Osteoblast (primary cell): ENCODE measurements around the gene TTC9B. TPM values are rescaled to one million over a fixed set of nuclear protein-coding genes. Genes with fewer than 3 reads are reported as not detected.

ENCODE experiments used
- DNase-seq: peaks from one replicate; pipeline ENCODE4 v3.0.0; 2011; ENCODE audit warnings: low spot score, mixed read lengths; ENCODE audit not compliant: insufficient read length; ENCODE audit errors: missing footprints
- H2AFZ ChIP-seq: 2 replicates; pipeline ENCODE4 v1.6.0; 2011; ENCODE audit warnings: mild to moderate bottlenecking, low read length
- H3K27ac ChIP-seq: 2 replicates; pipeline ENCODE4 v1.5.1; 2011; ENCODE audit warnings: mild to moderate bottlenecking, low read depth, low read length, moderate library complexity
- H3K27me3 ChIP-seq: 2 replicates; pipeline ENCODE4 v1.6.0; 2012; ENCODE audit warnings: mild to moderate bottlenecking, control low read depth, inconsistent platforms, low read length, moderate library complexity; ENCODE audit not compliant: insufficient read depth
- H3K36me3 ChIP-seq: 2 replicates; pipeline ENCODE4 v1.5.1; 2011; ENCODE audit warnings: mild to moderate bottlenecking, low read length, control low read depth, moderate library complexity; ENCODE audit not compliant: insufficient read depth
- H3K4me1 ChIP-seq: 2 replicates; pipeline ENCODE4 v1.5.1; 2011; ENCODE audit warnings: mild to moderate bottlenecking, low read length, control low read depth, moderate library complexity; ENCODE audit not compliant: insufficient read depth
- H3K4me2 ChIP-seq: 2 replicates; pipeline ENCODE4 v1.6.0; 2011; ENCODE audit warnings: mild to moderate bottlenecking, low read length; ENCODE audit not compliant: insufficient read depth
- H3K4me3 ChIP-seq: fragments of 200-600 bp; sonication (generic); 3 replicates; pipeline ENCODE4 v1.5.1; 2012; ENCODE audit warnings: mild to moderate bottlenecking, low read length, inconsistent platforms; ENCODE audit not compliant: insufficient read depth
- H3K79me2 ChIP-seq: 2 replicates; pipeline ENCODE4 v1.6.0; 2012; ENCODE audit warnings: mild to moderate bottlenecking, low read length, control low read depth, inconsistent platforms; ENCODE audit not compliant: insufficient read depth
- H3K9me3 ChIP-seq: 2 replicates; pipeline ENCODE4 v1.5.1; 2011; ENCODE audit warnings: low read depth, low read length, control low read depth
- H4K20me1 ChIP-seq: 2 replicates; pipeline ENCODE4 v1.6.0; 2012; ENCODE audit warnings: mild to moderate bottlenecking, low read length, control low read depth; ENCODE audit not compliant: insufficient read depth
- CTCF ChIP-seq: IDR thresholded peaks from 2 replicates; pipeline ENCODE4 v1.5.1; 2011; ENCODE audit warnings: mild to moderate bottlenecking, low read depth, low read length, moderate library complexity; ENCODE audit errors: extremely low read depth
- total RNA-seq: library from RNA; depleted of rRNA; stranded (reverse); fragments of >200 nt; gene quantifications from 2 replicates; pipeline ENCODE4 v1.2.3, GENCODE V29; 2012

Gene TTC9B
- total RNA-seq, 1 donor = not detected

GRCh38 chr19:40263440-40264313 lies 45.5 kb upstream of the TTC9B start:
- Histone ChIP-seq H3K27ac (no peak overlapping the region), H3K4me3 (no peak overlapping the region), H3K79me2 (peaks cover 91% of the 10 kb centered on the region), H3K4me2 (no peak overlapping the region), H3K27me3 (no peaks in the 10 kb centered on the region), H3K4me1 (no peaks in the 10 kb centered on the region), H4K20me1 (peaks cover 61% of the 10 kb centered on the region), H2AFZ (no peak overlapping the region), H3K36me3 (peaks cover 23% of the 10 kb centered on the region), H3K9me3 (no peaks in the 10 kb centered on the region)
- no peak for TF ChIP-seq CTCF
- no peak for DNase-seq

GRCh38 chr19:40262422-40262821 lies 44.2 kb upstream of the TTC9B start:
- no peak overlapping the region for H3K27ac ChIP-seq
- peaks cover 23% of the 10 kb centered on the region for H3K36me3 ChIP-seq
- no peaks in the 10 kb centered on the region for H3K4me1 ChIP-seq
- H3K4me3 ChIP-seq = no peak overlapping the region
- no peaks in the 10 kb centered on the region for H3K27me3 ChIP-seq
- TF ChIP-seq CTCF = no peak
- H4K20me1 ChIP-seq = peaks cover 63% of the 10 kb centered on the region
- no peak overlapping the region for H2AFZ ChIP-seq
- H3K9me3 ChIP-seq = no peaks in the 10 kb centered on the region
- DNase-seq = no peak
- H3K79me2 ChIP-seq = peaks cover 89% of the 10 kb centered on the region
- no peak overlapping the region for H3K4me2 ChIP-seq

- Histone ChIP-seq H3K36me3 (peaks cover 26% of the 10 kb centered on the region), H3K4me1 (no peaks in the 10 kb centered on the region), H3K79me2 (peaks cover 88% of the 10 kb centered on the region), H3K9me3 (no peaks in the 10 kb centered on the region), H3K4me2 (no peak overlapping the region), H3K27ac (no peak overlapping the region), H4K20me1 (peaks cover 63% of the 10 kb centered on the region), H3K27me3 (no peaks in the 10 kb centered on the region), H3K4me3 (no peak overlapping the region), H2AFZ (no peak overlapping the region)
- no peak for TF ChIP-seq CTCF
- DNase-seq = no peak
These were observed 43.4 kb upstream of the TTC9B start for GRCh38 chr19:40261631-40262030.

- peaks cover 50% of the 10 kb centered on the region for H4K20me1 ChIP-seq
- TF ChIP-seq CTCF = no peak
- H3K9me3 ChIP-seq = no peaks in the 10 kb centered on the region
- no peaks in the 10 kb centered on the region for H3K4me1 ChIP-seq
- no peak overlapping the region for H2AFZ ChIP-seq
- DNase-seq = no peak
- H3K36me3 ChIP-seq = peaks cover 40% of the 10 kb centered on the region
- peaks cover 62% of the 10 kb centered on the region for H3K79me2 ChIP-seq
- H3K4me3 ChIP-seq = no peak overlapping the region
- H3K27ac ChIP-seq = no peak overlapping the region
- H3K27me3 ChIP-seq = no peaks in the 10 kb centered on the region
- no peak overlapping the region for H3K4me2 ChIP-seq
These were observed 38.9 kb upstream of the TTC9B start for GRCh38 chr19:40257096-40257517.
